K562 (cell line): Measurements from ENCODE around the gene SORCS2. TPM values are rescaled to one million over a fixed set of nuclear protein-coding genes. Genes with fewer than 3 reads are reported as not detected.

Source experiments
- ATAC-seq: fragments of 200-7000 bp; cut with Tn5 transposase; 3 replicates; pipeline ENCODE4 v1.9.1; 2020; ENCODE audit warnings: moderate library complexity
- BruUV-seq: library from RNA; stranded (reverse); fragments of 400-500 nt; replicated peaks from 2 replicates; lab custom pipeline; 2021; lab: Mats Ljungman, UMichigan
- CTCF ChIA-PET: fragments of 300-600 bp; formaldehyde crosslinking; extraction: SDS; loops from one replicate; lab custom pipeline; 2021; ENCODE audit warnings: low intra/inter-chr PET ratio; lab: Yijun Ruan, JAX
- POLR2A ChIA-PET: fragments of 300-600, 350-650 bp; sonication (Branson Sonifier 250); formaldehyde crosslinking; extraction: SDS; loops from one replicate; lab custom pipeline; 2021; ENCODE audit warnings: antibody characterized with exemption, inconsistent platforms; lab: Yijun Ruan, JAX
- DNase-seq, 4 experiments: peaks; one replicate each; pipeline versions ENCODE4 v3.0.0 to v3.0.0-alpha.2; 2011 to 2018; ENCODE audit warnings: low spot score in 3 of 4, mixed read lengths in 3 of 4; ENCODE audit errors: extremely low read depth in 1 of 4
- FAIRE-seq: peaks from 2 replicates; lab custom pipeline; 2011; peaks lifted over from hg19 to GRCh38; lab: Jason Lieb, UNC
- H2AFZ ChIP-seq: 2 replicates; pipeline ENCODE4 v1.6.0; 2011; ENCODE audit warnings: low read depth, low read length, control low read depth, inconsistent platforms
- H3K27ac ChIP-seq: fragments of 200-600 bp; 3 replicates; pipeline ENCODE4 v1.8.0; 2011; ENCODE audit warnings: low read depth, mild to moderate bottlenecking, control low read depth, inconsistent platforms, low read length, moderate library complexity, mixed read lengths; ENCODE audit errors: extremely low read depth
- H3K27me3 ChIP-seq, 2 experiments: fragments of 300-600 bp in 1 of 2; 2 replicates in 1 of 2; 3 replicates in 1 of 2; pipeline versions ENCODE4 v1.6.0 to v1.8.0; 2011; ENCODE audit warnings: inconsistent platforms in 2 of 2, low read length in 2 of 2, mild to moderate bottlenecking in 1 of 2, mixed read lengths in 1 of 2, moderate library complexity in 1 of 2; ENCODE audit not compliant: control insufficient read depth in 2 of 2, insufficient read depth in 2 of 2
- H3K36me3 ChIP-seq: fragments of 300-600 bp; 3 replicates; pipeline ENCODE4 v1.8.0; 2011; ENCODE audit warnings: mild to moderate bottlenecking, low read length, inconsistent platforms; ENCODE audit not compliant: control insufficient read depth, insufficient read depth
- H3K4me1 ChIP-seq, 2 experiments: fragments of 200-600 bp in 1 of 2; replicated peaks in 1 of 2; 2 replicates in 1 of 2; 3 replicates in 1 of 2; pipeline versions ENCODE4 v1.5.1 to v1.8.0; 2011; ENCODE audit warnings: inconsistent platforms in 2 of 2, low read length in 2 of 2, mild to moderate bottlenecking in 1 of 2, mixed read lengths in 1 of 2, moderate library complexity in 1 of 2; ENCODE audit not compliant: control insufficient read depth in 2 of 2, insufficient read depth in 2 of 2
- H3K4me2 ChIP-seq: 2 replicates; pipeline ENCODE4 v1.6.1; 2011; ENCODE audit warnings: low read length, control low read depth, inconsistent platforms, mixed read lengths; ENCODE audit not compliant: insufficient read depth
- H3K4me3 ChIP-seq: fragments of 200-600 bp; sonication (generic), shearing (Covaris generic); 2 replicates; pipeline ENCODE4 v1.5.1; 2016; ENCODE audit warnings: control low read depth, inconsistent platforms
- H3K79me2 ChIP-seq: fragments of 200-600 bp; 3 replicates; pipeline ENCODE4 v1.8.0; 2011; ENCODE audit warnings: low read length, inconsistent platforms; ENCODE audit not compliant: control insufficient read depth, insufficient read depth
- H3K9ac ChIP-seq, 2 experiments: 2 replicates each; pipeline versions ENCODE4 v1.6.0 to v1.6.1; 2011; ENCODE audit warnings: low read depth in 2 of 2, low read length in 2 of 2, control low read depth in 1 of 2, inconsistent platforms in 1 of 2, mild to moderate bottlenecking in 1 of 2, mixed read lengths in 1 of 2; ENCODE audit not compliant: insufficient read depth in 1 of 2
- H3K9me1 ChIP-seq: one replicate; pipeline ENCODE4 v1.6.0; 2011; ENCODE audit warnings: inconsistent platforms, mild to moderate bottlenecking, low read length, moderate library complexity; ENCODE audit not compliant: control insufficient read depth, insufficient read depth
- H3K9me3 ChIP-seq: replicated peaks from 2 replicates; pipeline ENCODE4 v1.5.1; 2011; ENCODE audit warnings: low read depth, low read length, inconsistent platforms; ENCODE audit not compliant: control insufficient read depth, insufficient read depth
- H4K20me1 ChIP-seq: replicated peaks from 2 replicates; pipeline ENCODE4 v1.6.1; 2011; ENCODE audit warnings: low read length, inconsistent platforms, mixed read lengths; ENCODE audit not compliant: control insufficient read depth, insufficient read depth
- BACH1 ChIP-seq: fragments of 200-800 bp; sonication (Bioruptor generic); IDR thresholded peaks from 2 replicates; pipeline ENCODE4 v1.6.1; 2016; ENCODE audit warnings: missing genetic modification characterization, missing compliant biosample characterization
- E2F3 ChIP-seq: fragments of 250-450 bp; sonication (Bioruptor Pico); IDR thresholded peaks from 2 replicates; pipeline ENCODE4 v1.4.0; 2020; ENCODE audit warnings: mild to moderate bottlenecking
- ERF ChIP-seq: fragments of 450-650 bp; formaldehyde crosslinking; IDR thresholded peaks from 2 replicates; pipeline ENCODE4 v1.4.0; 2020; ENCODE audit warnings: mild to moderate bottlenecking, mixed read lengths
- MCM5 ChIP-seq: fragments of 450-650 bp; IDR thresholded peaks from 2 replicates; pipeline ENCODE4 v1.6.1; 2016; ENCODE audit warnings: low read depth
- MYNN ChIP-seq, 2 experiments: sonication (generic); formaldehyde crosslinking in 1 of 2; IDR thresholded peaks; 2 replicates each; pipeline versions ENCODE4 v1.5.0 to v1.6.1; 2016 to 2020; ENCODE audit warnings: antibody characterized with exemption in 1 of 2, missing genetic modification reagents in 1 of 2
- PURB ChIP-seq: sonication (generic); formaldehyde crosslinking; IDR thresholded peaks from 2 replicates; pipeline ENCODE4 v1.9.0; 2021; ENCODE audit warnings: low read depth, mild to moderate bottlenecking, missing genetic modification reagents
- RFX1 ChIP-seq: fragments of 450-650 bp; IDR thresholded peaks from 2 replicates; pipeline ENCODE4 v1.6.1; 2016; ENCODE audit warnings: mild to moderate bottlenecking, moderate library complexity
- TEAD2 ChIP-seq: fragments of 450-650 bp; IDR thresholded peaks from 2 replicates; pipeline ENCODE4 v1.6.1; 2016; ENCODE audit warnings: missing genetic modification characterization, control low read depth, missing compliant biosample characterization
- WGBS: fragments of 100-300 bp; shearing (Covaris generic); methylation state at CpG from one replicate; pipeline ENCODE4 v1.1.6; 2016; ENCODE audit warnings: low coverage, mixed read lengths; ENCODE audit not compliant: insufficient coverage; ENCODE audit errors: missing lambda C conversion rate; 5-methylcytosine and 5-hydroxymethylcytosine counted together
- in situ Hi-C: fragments of 300-500 bp; cut with MboI; formaldehyde crosslinking; loops from 4 replicates; pipeline ENCODE4 v1.15.0; 2018; ENCODE audit warnings: inconsistent platforms, mixed read lengths
- intact Hi-C: fragments of 100-400 bp; cut with micrococcal nuclease; formaldehyde crosslinking; loops from 2 replicates; pipeline ENCODE4 v1.14.2; 2022
- polyA plus RNA-seq, 8 experiments: library from polyadenylated mRNA; depleted of rRNA in 4 of 8; stranded (reverse) in 5 of 8; unstranded in 3 of 8; fragments of >200 nt; fragmentation: Nextera tagmentation in 2 of 8; fragmentation: Illumina TruSeq in 1 of 8; extraction: Ambion mirVana in 2 of 8; extraction: Trizol in 1 of 8; gene quantifications; 2 replicates each; pipeline versions ENCODE4 v1.2.1 to v1.2.3, GENCODE V29; 2011 to 2014; ENCODE audit warnings: inconsistent platforms in 1 of 8, missing spikeins in 1 of 8
- total RNA-seq, 7 experiments: library from RNA; depleted of rRNA in 6 of 7; stranded (reverse); fragments of >200 nt in 6 of 7; fragmentation: Illumina TruSeq in 2 of 7; extraction: Trizol in 2 of 7; gene quantifications; 2 replicates each; pipeline versions ENCODE4 v1.2.1 to v1.2.3, GENCODE V29; 2011 to 2021; ENCODE audit warnings: low replicate concordance in 1 of 7
- TF ChIP-seq, protein P1 (sequence below): fragments of 450-650 bp; formaldehyde crosslinking; IDR thresholded peaks from 2 replicates; pipeline ENCODE4 v1.4.0; 2020; ENCODE audit warnings: mild to moderate bottlenecking, mixed read lengths
- TF ChIP-seq, protein P2 (sequence below): fragments of 250-450 bp; sonication (Bioruptor Pico); IDR thresholded peaks from 2 replicates; pipeline ENCODE4 v1.4.0; 2020
- TF ChIP-seq, protein P3 (sequence below): fragments of 450-650 bp; IDR thresholded peaks from 2 replicates; pipeline ENCODE4 v1.6.1; 2018; ENCODE audit not compliant: partially characterized antibody

The SORCS2 gene
- total and polyA plus RNA-seq, 9 of the 15 experiments (the other 6 are each of a cell fraction or from before 2014, with no cell fraction given) = not detected

DNA sequence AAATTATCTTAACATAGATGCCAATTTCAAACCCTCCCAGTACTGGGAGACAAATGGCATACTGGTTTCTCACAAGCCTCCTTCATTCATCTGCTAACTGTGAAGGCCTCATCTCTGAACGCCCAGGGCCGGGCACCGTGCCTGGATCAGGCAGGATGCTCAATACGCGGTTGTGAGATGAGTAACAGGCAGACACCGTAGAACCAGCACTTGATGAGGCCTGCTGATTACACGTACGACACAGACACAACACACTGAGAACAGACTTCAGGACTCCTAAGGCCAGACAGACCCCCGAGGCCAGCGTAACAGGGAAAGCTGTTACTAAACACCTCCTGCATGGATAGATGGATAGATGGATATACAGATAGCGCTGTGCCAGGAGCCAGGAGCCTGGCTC, 592.7 kb downstream of the SORCS2 start (continued):
- TF ChIP-seq, protein P1, sequence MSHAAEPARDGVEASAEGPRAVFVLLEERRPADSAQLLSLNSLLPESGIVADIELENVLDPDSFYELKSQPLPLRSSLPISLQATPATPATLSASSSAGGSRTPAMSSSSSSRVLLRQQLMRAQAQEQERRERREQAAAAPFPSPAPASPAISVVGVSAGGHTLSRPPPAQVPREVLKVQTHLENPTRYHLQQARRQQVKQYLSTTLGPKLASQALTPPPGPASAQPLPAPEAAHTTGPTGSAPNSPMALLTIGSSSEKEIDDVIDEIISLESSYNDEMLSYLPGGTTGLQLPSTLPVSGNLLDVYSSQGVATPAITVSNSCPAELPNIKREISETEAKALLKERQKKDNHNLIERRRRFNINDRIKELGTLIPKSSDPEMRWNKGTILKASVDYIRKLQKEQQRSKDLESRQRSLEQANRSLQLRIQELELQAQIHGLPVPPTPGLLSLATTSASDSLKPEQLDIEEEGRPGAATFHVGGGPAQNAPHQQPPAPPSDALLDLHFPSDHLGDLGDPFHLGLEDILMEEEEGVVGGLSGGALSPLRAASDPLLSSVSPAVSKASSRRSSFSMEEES (CRISPR knock-in tag) = no peak
- TF ChIP-seq E2F3 (CRISPR knock-in tag) (no peak), MYNN (IDR thresholded peaks at IDR 0.05) (no peak), MYNN (CRISPR knock-in tag; IDR thresholded peaks at IDR 0.05) (no peak), PURB (CRISPR knock-in tag) (no peak), TEAD2 (no peak), BACH1 (no peak), MCM5 (no peak)

DNA sequence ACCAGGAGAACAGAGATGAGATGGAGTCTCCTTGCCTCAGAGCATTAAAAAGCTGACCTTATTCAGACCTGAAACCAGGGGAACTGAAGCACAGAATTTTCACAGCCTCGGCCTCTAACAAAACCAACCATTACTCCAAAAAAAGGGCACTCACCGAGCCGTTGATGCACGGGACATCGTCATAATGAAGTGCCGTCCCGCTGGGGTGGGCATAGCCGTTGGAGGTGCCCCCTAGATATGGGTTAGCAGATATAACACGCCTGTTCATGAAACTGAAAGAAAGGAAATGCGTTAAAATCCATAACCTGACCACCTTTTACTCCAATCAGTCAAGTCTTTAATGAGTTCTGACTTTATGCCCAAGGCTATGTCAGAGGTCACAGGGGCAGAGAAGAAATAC, 593.7 kb downstream of the SORCS2 start:
- DNase-seq (no peak), ATAC-seq (no peak), FAIRE-seq (no peak)
- no peaks in the 10 kb centered on the region; the same call in 1 of the 2 replicates for H4K20me1 ChIP-seq
- intact Hi-C loops = no loop called here
- ChIA-PET CTCF (no interaction called here), POLR2A (interaction anchor here (0.6 kb wide), 1 partner anchor 67 kb away, joined by 3 read pairs; no protein-coding TSS in a partner anchor)
- no TSS peak for BruUV-seq
- H3K36me3 ChIP-seq = no peaks in the 10 kb centered on the region
- in situ Hi-C loops = no loop called here
- no peak overlapping the region for H3K4me3 ChIP-seq
- H3K9me1 ChIP-seq = no peaks in the 10 kb centered on the region
- no peak overlapping the region for H2AFZ ChIP-seq
- H3K27me3 ChIP-seq = peaks cover 9 to 40% of the 10 kb centered on the region in 2 experiments; a peak in 4 of 5 replicates
- H3K79me2 ChIP-seq = no peaks in the 10 kb centered on the region
- H3K27ac ChIP-seq = no peak overlapping the region
- no peak overlapping the region for H3K4me2 ChIP-seq
- H3K4me1 ChIP-seq = no peaks in the 10 kb centered on the region; a peak in 2 of 5 replicates
- H3K9ac ChIP-seq = no peak overlapping the region
- no peaks in the 10 kb centered on the region for H3K9me3 ChIP-seq
- WGBS = 3% methylated on average over 10 of the region's 10 CpGs
- TF ChIP-seq ERF (CRISPR knock-in tag) (no peak), RFX1 (no peak)
- TF ChIP-seq, protein P2, sequence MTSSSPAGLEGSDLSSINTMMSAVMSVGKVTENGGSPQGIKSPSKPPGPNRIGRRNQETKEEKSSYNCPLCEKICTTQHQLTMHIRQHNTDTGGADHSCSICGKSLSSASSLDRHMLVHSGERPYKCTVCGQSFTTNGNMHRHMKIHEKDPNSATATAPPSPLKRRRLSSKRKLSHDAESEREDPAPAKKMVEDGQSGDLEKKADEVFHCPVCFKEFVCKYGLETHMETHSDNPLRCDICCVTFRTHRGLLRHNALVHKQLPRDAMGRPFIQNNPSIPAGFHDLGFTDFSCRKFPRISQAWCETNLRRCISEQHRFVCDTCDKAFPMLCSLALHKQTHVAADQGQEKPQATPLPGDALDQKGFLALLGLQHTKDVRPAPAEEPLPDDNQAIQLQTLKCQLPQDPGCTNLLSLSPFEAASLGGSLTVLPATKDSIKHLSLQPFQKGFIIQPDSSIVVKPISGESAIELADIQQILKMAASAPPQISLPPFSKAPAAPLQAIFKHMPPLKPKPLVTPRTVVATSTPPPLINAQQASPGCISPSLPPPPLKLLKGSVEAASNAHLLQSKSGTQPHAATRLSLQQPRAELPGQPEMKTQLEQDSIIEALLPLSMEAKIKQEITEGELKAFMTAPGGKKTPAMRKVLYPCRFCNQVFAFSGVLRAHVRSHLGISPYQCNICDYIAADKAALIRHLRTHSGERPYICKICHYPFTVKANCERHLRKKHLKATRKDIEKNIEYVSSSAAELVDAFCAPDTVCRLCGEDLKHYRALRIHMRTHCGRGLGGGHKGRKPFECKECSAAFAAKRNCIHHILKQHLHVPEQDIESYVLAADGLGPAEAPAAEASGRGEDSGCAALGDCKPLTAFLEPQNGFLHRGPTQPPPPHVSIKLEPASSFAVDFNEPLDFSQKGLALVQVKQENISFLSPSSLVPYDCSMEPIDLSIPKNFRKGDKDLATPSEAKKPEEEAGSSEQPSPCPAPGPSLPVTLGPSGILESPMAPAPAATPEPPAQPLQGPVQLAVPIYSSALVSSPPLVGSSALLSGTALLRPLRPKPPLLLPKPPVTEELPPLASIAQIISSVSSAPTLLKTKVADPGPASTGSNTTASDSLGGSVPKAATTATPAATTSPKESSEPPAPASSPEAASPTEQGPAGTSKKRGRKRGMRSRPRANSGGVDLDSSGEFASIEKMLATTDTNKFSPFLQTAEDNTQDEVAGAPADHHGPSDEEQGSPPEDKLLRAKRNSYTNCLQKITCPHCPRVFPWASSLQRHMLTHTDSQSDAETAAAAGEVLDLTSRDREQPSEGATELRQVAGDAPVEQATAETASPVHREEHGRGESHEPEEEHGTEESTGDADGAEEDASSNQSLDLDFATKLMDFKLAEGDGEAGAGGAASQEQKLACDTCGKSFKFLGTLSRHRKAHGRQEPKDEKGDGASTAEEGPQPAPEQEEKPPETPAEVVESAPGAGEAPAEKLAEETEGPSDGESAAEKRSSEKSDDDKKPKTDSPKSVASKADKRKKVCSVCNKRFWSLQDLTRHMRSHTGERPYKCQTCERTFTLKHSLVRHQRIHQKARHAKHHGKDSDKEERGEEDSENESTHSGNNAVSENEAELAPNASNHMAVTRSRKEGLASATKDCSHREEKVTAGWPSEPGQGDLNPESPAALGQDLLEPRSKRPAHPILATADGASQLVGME (CRISPR knock-in tag) = no peak
- TF ChIP-seq, protein P3, sequence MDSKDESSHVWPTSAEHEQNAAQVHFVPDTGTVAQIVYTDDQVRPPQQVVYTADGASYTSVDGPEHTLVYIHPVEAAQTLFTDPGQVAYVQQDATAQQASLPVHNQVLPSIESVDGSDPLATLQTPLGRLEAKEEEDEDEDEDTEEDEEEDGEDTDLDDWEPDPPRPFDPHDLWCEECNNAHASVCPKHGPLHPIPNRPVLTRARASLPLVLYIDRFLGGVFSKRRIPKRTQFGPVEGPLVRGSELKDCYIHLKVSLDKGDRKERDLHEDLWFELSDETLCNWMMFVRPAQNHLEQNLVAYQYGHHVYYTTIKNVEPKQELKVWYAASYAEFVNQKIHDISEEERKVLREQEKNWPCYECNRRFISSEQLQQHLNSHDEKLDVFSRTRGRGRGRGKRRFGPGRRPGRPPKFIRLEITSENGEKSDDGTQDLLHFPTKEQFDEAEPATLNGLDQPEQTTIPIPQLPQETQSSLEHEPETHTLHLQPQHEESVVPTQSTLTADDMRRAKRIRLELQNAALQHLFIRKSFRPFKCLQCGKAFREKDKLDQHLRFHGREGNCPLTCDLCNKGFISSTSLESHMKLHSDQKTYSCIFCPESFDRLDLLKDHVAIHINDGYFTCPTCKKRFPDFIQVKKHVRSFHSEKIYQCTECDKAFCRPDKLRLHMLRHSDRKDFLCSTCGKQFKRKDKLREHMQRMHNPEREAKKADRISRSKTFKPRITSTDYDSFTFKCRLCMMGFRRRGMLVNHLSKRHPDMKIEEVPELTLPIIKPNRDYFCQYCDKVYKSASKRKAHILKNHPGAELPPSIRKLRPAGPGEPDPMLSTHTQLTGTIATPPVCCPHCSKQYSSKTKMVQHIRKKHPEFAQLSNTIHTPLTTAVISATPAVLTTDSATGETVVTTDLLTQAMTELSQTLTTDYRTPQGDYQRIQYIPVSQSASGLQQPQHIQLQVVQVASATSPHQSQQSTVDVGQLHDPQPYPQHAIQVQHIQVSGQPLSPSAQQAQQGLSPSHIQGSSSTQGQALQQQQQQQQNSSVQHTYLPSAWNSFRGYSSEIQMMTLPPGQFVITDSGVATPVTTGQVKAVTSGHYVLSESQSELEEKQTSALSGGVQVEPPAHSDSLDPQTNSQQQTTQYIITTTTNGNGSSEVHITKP = no peak
